K562 (cell line): Measurements from ENCODE around the gene RBFOX1.

Experiments
- CEBPG ChIP-seq, 3 experiments: fragments of 200-800 bp in 1 of 3; sonication (Bioruptor generic) in 1 of 3; sonication (generic) in 1 of 3; formaldehyde crosslinking in 1 of 3; IDR thresholded peaks in 2 of 3; conservative IDR thresholded peaks in 1 of 3; 2 replicates each; pipeline versions ENCODE4 v1.6.1 to v1.8.0; 2016 to 2022; ENCODE audit warnings: missing compliant biosample characterization in 2 of 3, missing genetic modification characterization in 2 of 3, mild to moderate bottlenecking in 1 of 3, missing genetic modification reagents in 1 of 3
- JUN ChIP-seq, 2 experiments: sonication (generic) in 1 of 2; formaldehyde crosslinking in 1 of 2; IDR thresholded peaks; 2 replicates each; pipeline versions ENCODE4 v1.6.1 to v1.8.0; 2012 to 2022; ENCODE audit warnings: borderline replicate concordance in 2 of 2, mild to moderate bottlenecking in 2 of 2, improper control_type of control experiment in 1 of 2, low read depth in 1 of 2, low read length in 1 of 2, missing genetic modification reagents in 1 of 2
- TEAD4 ChIP-seq, 2 experiments: sonication (generic) in 1 of 2; formaldehyde crosslinking in 1 of 2; IDR thresholded peaks; 2 replicates each; pipeline versions ENCODE4 v1.6.1 to v1.8.0; 2012 to 2022; ENCODE audit warnings: borderline replicate concordance in 1 of 2, inconsistent platforms in 1 of 2, low read length in 1 of 2, mild to moderate bottlenecking in 1 of 2, missing genetic modification reagents in 1 of 2
- TFAP4 ChIP-seq: sonication (generic); formaldehyde crosslinking; IDR thresholded peaks from 2 replicates; pipeline ENCODE4 v1.8.0; 2022; ENCODE audit warnings: missing genetic modification reagents, mild to moderate bottlenecking, moderate library complexity, borderline replicate concordance

- TF ChIP-seq TFAP4 (no peak), TEAD4 (IDR thresholded peaks at IDR 0.05; ENCODE audit: low read length) (no peak), TEAD4 (CRISPR knock-in tag; IDR thresholded peaks at IDR 0.05; ENCODE audit: borderline replicate concordance) (no peak), CEBPG (CRISPR knock-in tag; IDR thresholded peaks at IDR 0.05) (no peak), CEBPG (tag; conservative IDR thresholded peaks at IDR 0.05 in 1 of 2, IDR thresholded peaks at IDR 0.05 in 1 of 2) (no peak), JUN (IDR thresholded peaks at IDR 0.05; ENCODE audit: borderline replicate concordance, low read depth, low read length) (no peak), JUN (CRISPR knock-in tag; IDR thresholded peaks at IDR 0.05; ENCODE audit: borderline replicate concordance) (no peak)
These were observed 117.2 kb downstream of the RBFOX1 start for GRCh38 chr16:7449808-7450207.
